CD4-positive, alpha-beta memory T cell (primary cell): ENCODE results near the gene TAF12. TPM values are rescaled to one million over a fixed set of nuclear protein-coding genes. Genes with fewer than 3 reads are reported as not detected.
"Not testable (repeated sequence)": the region's sequence is repeated elsewhere in the genome, so short reads cannot be mapped to it uniquely, and the experiment has no call there.

Experiments
- CTCF ChIA-PET: fragments of 350-600 bp; sonication (Branson Sonifier 250); formaldehyde crosslinking; loops from one replicate; lab custom pipeline; 2021; ENCODE audit warnings: inconsistent platforms; ENCODE audit not compliant: partially characterized antibody; lab: Charles Lee
- POLR2A ChIA-PET: fragments of 350-600 bp; sonication (Branson Sonifier 250); formaldehyde crosslinking; loops from one replicate; lab custom pipeline; 2021; ENCODE audit not compliant: partially characterized antibody; lab: Charles Lee
- DNase-seq, 5 donors: peaks; one replicate each; pipeline versions ENCODE4 v3.0.0 to v3.0.0-alpha.2; 2020 to 2022; ENCODE audit warnings: mixed read lengths in 1 of 5
- H3K27ac ChIP-seq: one replicate; pipeline ENCODE4 v1.7.0; 2013; ENCODE audit warnings: low read depth, low read length
- H3K27me3 ChIP-seq: 2 replicates; pipeline ENCODE4 v1.7.0; 2013; ENCODE audit warnings: mild to moderate bottlenecking, low read length, moderate library complexity; ENCODE audit not compliant: insufficient read depth
- H3K36me3 ChIP-seq: 2 replicates; pipeline ENCODE4 v1.7.0; 2013; ENCODE audit warnings: mild to moderate bottlenecking, low read length, moderate library complexity; ENCODE audit not compliant: insufficient read depth
- H3K4me1 ChIP-seq: 2 replicates; pipeline ENCODE4 v1.7.0; 2013; ENCODE audit warnings: mild to moderate bottlenecking, low read length, moderate library complexity; ENCODE audit not compliant: insufficient read depth
- H3K4me3 ChIP-seq, 2 donors: one replicate each; pipeline ENCODE4 v1.7.0; 2013; ENCODE audit warnings: low read length in 2 of 2, mild to moderate bottlenecking in 1 of 2
- H3K9me3 ChIP-seq, 2 donors: one replicate each; pipeline ENCODE4 v1.7.0; 2013; ENCODE audit warnings: low read length in 2 of 2, control low read depth in 1 of 2; ENCODE audit not compliant: control insufficient read depth in 1 of 2
- H3K27ac Mint-ChIP-seq, 7 donors: one replicate each; pipeline ENCODE4 v1.8.0; 2020 to 2021; ENCODE audit warnings: mixed read lengths in 7 of 7, mild to moderate bottlenecking in 6 of 7, inconsistent platforms in 3 of 7, moderate library complexity in 3 of 7
- H3K27me3 Mint-ChIP-seq, 2 donors: one replicate each; pipeline ENCODE4 v1.8.0; 2020 to 2021; ENCODE audit warnings: mixed read lengths in 2 of 2
- H3K36me3 Mint-ChIP-seq, 2 donors: one replicate each; pipeline ENCODE4 v1.8.0; 2020 to 2021; ENCODE audit warnings: mixed read lengths in 2 of 2, inconsistent platforms in 1 of 2, mild to moderate bottlenecking in 1 of 2
- H3K4me1 Mint-ChIP-seq, 4 donors: one replicate each; pipeline ENCODE4 v1.8.0; 2020 to 2021; ENCODE audit warnings: mixed read lengths in 4 of 4, mild to moderate bottlenecking in 1 of 4
- H3K4me3 Mint-ChIP-seq, 8 donors: one replicate each; pipeline ENCODE4 v1.8.0; 2020 to 2021; ENCODE audit warnings: mixed read lengths in 8 of 8, mild to moderate bottlenecking in 7 of 8, moderate library complexity in 6 of 8, inconsistent platforms in 3 of 8
- H3K9me3 Mint-ChIP-seq, 8 donors: one replicate each; pipeline ENCODE4 v1.8.0; 2020 to 2021; ENCODE audit warnings: mixed read lengths in 8 of 8, mild to moderate bottlenecking in 5 of 8, inconsistent platforms in 3 of 8, moderate library complexity in 1 of 8
- intact Hi-C: fragments of 100-400 bp; cut with micrococcal nuclease; formaldehyde crosslinking; loops from one replicate; pipeline ENCODE4 v1.15.1; 2023
- polyA plus RNA-seq, 2 donors: library from polyadenylated mRNA; unstranded; fragments of 300-500 nt; fragmentation: Illumina TruSeq; gene quantifications; one replicate each; pipeline ENCODE4 v1.2.3, GENCODE V29; 2021
- total RNA-seq, 2 experiments: library from RNA; stranded (reverse); gene quantifications; one replicate each; pipeline ENCODE4 v1.2.3, GENCODE V29; 2021

TAF12 gene
- total and polyA plus RNA-seq, 4 experiments from 2014 or later = 23.5 to 53.4 (median 38.7) TPM

GRCh38 chr1:28596276-28596675, 46.6 kb downstream of the TAF12 start:
- POLR2A ChIA-PET = interaction anchor here (0.8 to 1.0 kb wide), 2 partner anchors 18 to 47 kb away, joined by 3 read pairs; partner anchors contain the start of gene TAF12
- CTCF ChIA-PET, H3K36me3 ChIP-seq, H3K4me3 Mint-ChIP-seq, intact Hi-C loops, H3K27me3 Mint-ChIP-seq, H3K27ac ChIP-seq, H3K4me1 ChIP-seq, H3K9me3 Mint-ChIP-seq, DNase-seq, H3K4me3 ChIP-seq, H3K9me3 ChIP-seq, H3K27me3 ChIP-seq, H3K27ac Mint-ChIP-seq, H3K36me3 Mint-ChIP-seq: not testable (repeated sequence)
- peaks cover 0 to 13% (median 5%) of the 10 kb centered on the region in 4 donors for H3K4me1 Mint-ChIP-seq

GRCh38 chr1:28595412-28596191, 47.3 kb downstream of the TAF12 start:
- ChIA-PET CTCF (no interaction called here), POLR2A (interaction anchor here (1.0 to 1.8 kb wide), 2 partner anchors 14 to 17 kb away, joined by 3 to 10 read pairs; no protein-coding TSS in a partner anchor)
- no peaks in the 10 kb centered on the region for H3K36me3 Mint-ChIP-seq
- Histone ChIP-seq H3K36me3 (no peaks in the 10 kb centered on the region), H3K9me3 (no peaks in the 10 kb centered on the region), H3K27me3 (peaks cover 4% of the 10 kb centered on the region), H3K4me3 (no peak overlapping the region), H3K4me1 (peaks cover 4% of the 10 kb centered on the region), H3K27ac (no peak overlapping the region)
- H3K4me3 Mint-ChIP-seq = no peak overlapping the region
- H3K27me3 Mint-ChIP-seq = peaks cover 3 to 4% of the 10 kb centered on the region in 2 donors
- H3K27ac Mint-ChIP-seq = peak overlapping the region in 1 of 7 donors; percentile 50
- intact Hi-C loops = no loop called here
- peaks cover 0 to 2% (median 0%) of the 10 kb centered on the region in 8 donors for H3K9me3 Mint-ChIP-seq
- peaks cover 0 to 13% (median 5%) of the 10 kb centered on the region in 4 donors for H3K4me1 Mint-ChIP-seq
- DNase-seq = no peak

- H3K9me3 Mint-ChIP-seq, H3K4me1 ChIP-seq, H3K27me3 ChIP-seq, H3K4me3 ChIP-seq, H3K4me3 Mint-ChIP-seq, H3K36me3 ChIP-seq, DNase-seq, CTCF ChIA-PET, intact Hi-C loops, H3K9me3 ChIP-seq, H3K27me3 Mint-ChIP-seq, H3K36me3 Mint-ChIP-seq, H3K27ac ChIP-seq: not testable (repeated sequence)
- peaks cover 0 to 13% (median 5%) of the 10 kb centered on the region in 4 donors for H3K4me1 Mint-ChIP-seq
- POLR2A ChIA-PET = interaction anchor here (1.8 kb wide), 1 partner anchor 13 kb away, joined by 10 read pairs; no protein-coding TSS in a partner anchor
- peak overlapping the region in 1 of 7 donors; percentile 50 for H3K27ac Mint-ChIP-seq
Measured at GRCh38 chr1:28594686-28595411, 48.0 kb downstream of the TAF12 start.

GRCh38 chr1:28593988-28594356, 48.9 kb downstream of the TAF12 start:
- H3K27me3 ChIP-seq, DNase-seq, H3K9me3 ChIP-seq, CTCF ChIA-PET, POLR2A ChIA-PET, H3K27me3 Mint-ChIP-seq, H3K27ac Mint-ChIP-seq, intact Hi-C loops, H3K36me3 Mint-ChIP-seq, H3K4me3 Mint-ChIP-seq, H3K4me3 ChIP-seq, H3K36me3 ChIP-seq, H3K4me1 ChIP-seq, H3K27ac ChIP-seq, H3K9me3 Mint-ChIP-seq: not testable (repeated sequence)
- peaks cover 0 to 13% (median 4%) of the 10 kb centered on the region in 4 donors for H3K4me1 Mint-ChIP-seq

- Histone ChIP-seq H3K9me3 (no peaks in the 10 kb centered on the region), H3K4me3 (peak overlapping the region in 1 of 2 donors; percentile 19), H3K36me3 (no peaks in the 10 kb centered on the region), H3K27me3 (peaks cover 4% of the 10 kb centered on the region), H3K27ac (no peak overlapping the region), H3K4me1 (peaks cover 4% of the 10 kb centered on the region)
- Mint-ChIP-seq H3K4me1 (peaks cover 0 to 13% (median 4%) of the 10 kb centered on the region in 4 donors), H3K27ac (peak overlapping the region in 3 of 7 donors; percentile 47 to 78 (median 57)), H3K9me3 (peaks cover 0 to 2% (median 0%) of the 10 kb centered on the region in 8 donors), H3K27me3 (peaks cover 3 to 4% of the 10 kb centered on the region in 2 donors), H3K36me3 (no peaks in the 10 kb centered on the region), H3K4me3 (peak overlapping the region; percentile 76 to 89 (median 82))
- ChIA-PET CTCF (no interaction called here), POLR2A (interaction anchor here (3.9 kb wide), 1 partner anchor 11 kb away, joined by 42 read pairs; no protein-coding TSS in a partner anchor)
- intact Hi-C loops = no loop called here
- peak in 1 of 5 donors; percentile 24 for DNase-seq
Measured at GRCh38 chr1:28592321-28593071, 50.4 kb downstream of the TAF12 start.

- CTCF ChIA-PET = no interaction called here
- peak within 1 kb of the TSS in 1 of 2 donors; percentile 19 for H3K4me3 ChIP-seq
- H3K36me3 ChIP-seq = no peaks in the 10 kb centered on the region
- H3K4me1 ChIP-seq = peaks cover 4% of the 10 kb centered on the region
- Mint-ChIP-seq H3K9me3 (peaks cover 0 to 2% (median 0%) of the 10 kb centered on the region in 8 donors), H3K27me3 (peaks cover 3 to 4% of the 10 kb centered on the region in 2 donors), H3K36me3 (no peaks in the 10 kb centered on the region), H3K4me3 (peak within 1 kb of the TSS; percentile 76 to 89 (median 82)), H3K27ac (peak within 1 kb of the TSS in 3 of 7 donors; percentile 47 to 78 (median 57)), H3K4me1 (peaks cover 0 to 13% (median 4%) of the 10 kb centered on the region in 4 donors)
- H3K27me3 ChIP-seq = peaks cover 4% of the 10 kb centered on the region
- peak in 1 of 5 donors; percentile 12 for DNase-seq
- POLR2A ChIA-PET = interaction anchor here (0.6 to 3.9 kb wide), 2 partner anchors 11 to 18 kb away, joined by 3 to 42 read pairs; no protein-coding TSS in a partner anchor
- H3K9me3 ChIP-seq = no peaks in the 10 kb centered on the region
- intact Hi-C loops = no loop called here
- no peak within 1 kb of the TSS for H3K27ac ChIP-seq
Measured at GRCh38 chr1:28591708-28592320, 51.1 kb downstream of the TAF12 start, which contains the start of gene RAB42. Gene RAB42, plus strand, starts transcription at chr1:28592265. Its CDS starts 247 bp downstream, at chr1:28592512.
